NAMALWA (cell line): ENCODE measurements around the gene CDC14B.
"Not testable (repeated sequence)": the region's sequence is repeated elsewhere in the genome, so short reads cannot be mapped to it uniquely, and the experiment has no call there.

Source experiments
- DNase-seq: peaks from one replicate; pipeline ENCODE4 v3.0.0-alpha.2; 2015; ENCODE audit warnings: low spot score

The CDC14B gene

DNA sequence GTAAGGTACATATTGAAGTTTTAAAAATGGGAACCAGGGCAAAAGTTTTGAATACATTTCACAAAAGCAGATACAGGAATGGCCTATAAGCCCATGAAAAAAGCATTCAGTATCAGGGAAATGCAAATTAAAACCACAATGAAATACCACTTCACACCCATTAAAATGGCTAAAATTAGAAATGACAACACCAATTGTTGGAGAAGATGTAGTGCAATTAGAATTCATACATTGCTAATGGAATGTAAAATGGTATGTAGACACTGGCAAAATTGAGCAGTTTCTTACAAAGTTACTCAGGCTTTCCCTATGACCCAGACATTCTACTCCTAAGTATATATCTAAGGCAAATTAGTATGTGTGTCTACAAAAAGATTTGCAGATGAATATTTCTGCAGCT lies 34.2 kb downstream of the CDC14B start:
- DNase-seq = no peak

DNA sequence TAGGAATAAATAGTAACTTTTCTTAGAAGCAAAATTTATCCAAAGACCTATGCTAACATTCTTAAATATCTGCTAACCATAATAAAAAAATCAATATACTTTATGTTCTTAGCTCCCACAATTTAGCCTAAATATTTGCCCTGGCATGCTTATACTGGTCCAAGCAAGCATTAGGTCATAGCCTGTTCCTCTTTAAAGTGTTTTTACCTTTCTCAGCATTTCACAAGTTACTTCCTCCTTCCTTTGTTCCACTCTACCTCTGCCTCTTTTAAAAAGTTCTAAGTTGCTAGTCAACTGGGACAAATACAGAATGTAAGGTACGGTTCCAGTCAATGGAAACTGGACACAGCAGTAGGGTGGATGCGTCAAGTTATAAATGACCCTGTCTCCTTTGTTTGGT lies 37.4 kb downstream of the CDC14B start:
- DNase-seq = not testable (repeated sequence)

DNA sequence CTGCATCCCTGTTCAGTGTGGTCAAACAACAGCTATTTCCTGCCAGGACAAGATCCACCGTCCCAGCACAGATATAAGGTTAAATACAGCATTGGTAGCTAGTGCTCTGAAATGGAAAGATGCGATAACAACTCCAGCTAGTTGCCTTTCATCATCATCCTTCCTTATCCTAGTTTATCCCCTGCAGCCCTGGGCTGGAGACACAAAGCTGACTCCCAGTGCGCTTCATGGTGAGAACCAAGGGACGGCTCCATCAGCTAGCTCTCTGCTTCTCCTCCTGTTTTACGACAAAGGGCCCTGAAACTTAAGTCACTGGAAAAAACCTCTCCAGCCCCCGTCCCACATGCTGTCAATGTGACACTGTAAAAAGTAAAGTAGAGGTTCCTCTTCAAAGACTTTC lies 37.9 kb downstream of the CDC14B start:
- no peak for DNase-seq

DNA sequence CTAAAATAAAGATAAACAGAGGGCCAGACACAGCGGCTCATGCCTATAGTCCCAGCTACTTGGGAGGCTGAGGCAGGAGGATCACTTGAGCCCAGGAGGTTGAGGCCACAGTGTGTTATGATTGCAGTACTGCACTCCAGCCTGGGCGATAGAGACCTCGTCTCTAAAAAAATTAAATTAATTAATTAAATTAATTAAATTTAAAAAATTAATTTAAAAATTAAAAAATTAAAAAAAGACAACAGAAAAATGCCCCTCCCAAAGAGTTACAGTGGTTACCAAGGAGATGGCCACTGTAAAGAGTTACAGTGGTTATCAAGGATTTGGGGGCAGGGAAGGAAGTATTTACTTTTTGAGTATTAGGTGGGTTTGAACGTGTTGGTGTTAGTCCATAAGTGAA lies 38.3 kb downstream of the CDC14B start:
- no peak for DNase-seq

DNA sequence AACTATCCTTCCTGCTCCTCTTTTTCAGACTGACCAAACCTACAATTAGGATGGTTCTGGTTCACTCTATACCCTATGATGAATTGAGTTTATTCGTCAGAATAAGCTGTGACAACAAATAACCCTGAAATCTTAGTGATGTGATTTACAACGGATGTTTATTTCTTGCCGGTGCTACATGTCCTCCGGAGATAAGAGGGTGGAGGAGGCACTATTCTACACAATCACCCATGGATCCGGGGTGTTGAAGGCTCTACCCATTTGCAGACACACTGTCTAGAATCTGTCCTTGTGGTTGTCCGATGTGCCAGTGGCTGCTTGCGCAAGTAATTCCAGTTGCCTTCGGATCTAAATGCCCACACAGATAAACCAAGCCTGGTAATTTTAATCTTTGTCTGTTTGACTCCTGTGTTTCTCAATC lies 44.7 kb downstream of the CDC14B start:
- DNase-seq = no peak

DNA sequence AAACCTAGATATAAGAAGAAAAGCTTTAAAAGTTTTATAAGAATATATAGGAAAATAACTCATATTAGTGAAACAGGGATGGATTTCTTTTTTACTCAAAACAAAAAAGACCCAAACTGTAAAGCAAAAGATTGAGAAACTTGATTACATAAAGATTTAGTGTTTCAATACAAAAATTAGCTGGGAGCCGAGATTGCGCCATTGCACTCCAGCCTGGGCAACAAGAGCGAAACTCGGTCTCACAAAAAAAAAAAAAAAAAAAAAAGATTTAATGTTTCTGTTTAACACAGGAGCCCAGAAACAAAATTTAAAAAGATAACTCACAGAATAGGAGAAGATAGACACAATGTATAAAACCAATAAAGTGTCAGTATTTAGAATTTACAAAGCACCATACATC lies 45.2 kb downstream of the CDC14B start:
- no peak for DNase-seq

DNA sequence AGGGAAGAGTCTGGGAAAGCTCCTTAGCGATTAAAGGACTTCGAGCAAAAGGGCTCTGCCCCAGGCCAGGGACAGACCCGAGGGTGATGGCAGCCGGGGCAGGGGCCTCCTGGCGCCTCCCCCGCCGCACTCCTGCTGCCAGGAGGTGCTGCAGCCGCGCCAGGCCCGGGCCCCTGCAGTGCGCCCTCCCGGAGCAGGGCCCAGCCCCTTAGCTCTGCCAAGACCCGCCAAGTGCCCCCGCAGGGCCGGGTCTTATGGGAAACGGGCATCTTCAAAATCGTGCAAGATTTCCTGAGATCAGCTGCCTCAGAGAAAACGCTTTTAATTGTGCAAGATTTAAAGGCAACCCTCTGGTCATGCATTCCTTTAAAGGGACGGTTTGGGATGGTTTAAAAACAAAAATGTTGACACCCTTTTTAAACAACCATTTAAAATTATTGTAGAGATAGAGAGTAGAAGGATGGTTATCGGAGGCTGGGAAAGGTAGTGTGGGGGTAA lies 52.4 kb downstream of the CDC14B start:
- DNase-seq = no peak

DNA sequence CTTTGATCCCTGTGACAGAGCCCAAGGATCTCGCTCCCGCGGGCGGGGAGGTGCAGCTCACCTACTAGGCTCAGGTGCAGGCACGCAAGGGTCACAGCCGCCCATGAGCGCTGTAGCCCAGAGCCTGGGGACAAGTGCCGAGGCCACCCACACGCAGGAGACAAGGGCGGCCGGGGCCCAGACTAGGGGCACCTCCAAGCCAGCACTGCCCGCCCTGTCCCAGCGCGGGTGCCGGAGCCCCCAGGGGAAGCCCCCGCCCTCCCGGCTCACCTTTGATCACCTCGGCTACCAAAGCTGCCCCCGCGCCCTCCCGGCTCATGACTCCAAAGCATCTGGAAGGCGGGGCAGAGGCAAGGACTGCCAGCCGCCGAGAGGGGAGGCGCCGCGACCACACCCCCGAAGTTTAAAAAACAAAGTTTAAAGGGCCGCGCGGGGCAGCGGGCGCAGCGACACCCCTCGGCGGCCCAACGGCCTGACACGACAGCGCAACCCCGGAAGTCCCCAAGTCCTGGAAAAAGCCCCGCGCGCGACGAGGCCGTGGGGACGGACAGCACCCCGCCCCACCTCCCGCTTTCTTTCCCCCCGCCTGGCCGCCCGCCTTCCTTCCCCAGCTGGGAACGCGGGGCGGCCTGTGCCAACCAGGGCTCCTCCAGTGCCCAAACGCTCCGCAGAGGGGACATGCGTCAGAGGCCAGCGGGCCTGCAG lies 53.0 kb downstream of the CDC14B start:
- DNase-seq = peak; percentile 80

DNA sequence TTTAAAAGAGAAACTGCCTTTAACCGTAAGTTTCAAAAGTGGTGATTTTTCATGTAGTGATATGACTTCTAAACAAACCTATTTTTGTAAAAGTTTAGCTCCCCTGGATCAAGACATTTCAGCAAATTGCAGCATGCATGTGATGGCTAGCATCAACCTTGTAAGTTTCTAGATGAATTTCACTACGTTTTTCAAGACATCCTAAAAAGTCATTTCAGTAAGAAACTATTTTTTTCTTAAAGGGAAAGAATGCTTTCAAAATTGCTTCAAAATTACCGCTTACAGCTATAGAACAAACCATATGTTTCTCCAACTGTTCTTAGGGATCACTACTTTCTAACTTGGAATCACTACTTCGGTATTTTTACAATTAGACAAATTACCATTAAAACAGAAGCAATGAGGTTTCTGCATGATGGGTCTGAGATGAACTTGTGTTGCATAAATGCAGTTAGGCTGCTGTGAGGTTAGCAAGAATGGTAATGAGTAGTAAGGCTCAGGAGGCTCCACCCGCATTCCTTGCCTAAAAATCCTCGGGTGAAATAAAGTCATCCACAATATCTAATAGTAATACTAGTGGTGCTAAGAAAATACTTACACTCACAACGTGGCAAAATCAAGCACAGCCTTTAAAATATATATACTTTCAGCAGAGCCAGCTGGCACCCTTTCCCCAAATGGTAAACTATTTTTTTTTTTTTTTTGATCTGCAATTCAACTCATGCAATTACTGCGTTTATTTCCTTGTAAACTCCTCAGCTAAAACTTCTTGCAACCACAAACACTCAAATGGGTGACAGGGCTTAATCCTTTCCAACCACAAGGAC lies 53.8 kb downstream of the CDC14B start:
- DNase-seq = no peak

DNA sequence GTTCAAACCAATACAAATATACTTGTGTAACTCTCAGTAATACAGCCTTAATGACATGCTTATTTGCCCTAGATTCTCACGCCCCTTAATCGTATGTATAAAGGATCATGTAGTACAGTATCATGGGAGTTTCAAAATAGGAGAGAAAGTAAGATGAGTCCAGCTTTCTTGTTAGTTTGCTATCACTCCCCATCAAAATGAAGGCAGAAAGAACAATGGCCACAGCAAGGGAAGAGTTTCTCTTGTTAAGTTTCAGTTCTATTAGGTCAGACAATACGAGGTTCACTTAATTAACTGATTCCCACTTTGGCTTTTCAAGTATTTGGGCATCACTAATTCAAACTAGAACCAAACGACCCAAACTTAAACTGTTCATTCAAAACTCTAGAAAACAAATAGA lies 55.4 kb downstream of the CDC14B start:
- DNase-seq = no peak

DNA sequence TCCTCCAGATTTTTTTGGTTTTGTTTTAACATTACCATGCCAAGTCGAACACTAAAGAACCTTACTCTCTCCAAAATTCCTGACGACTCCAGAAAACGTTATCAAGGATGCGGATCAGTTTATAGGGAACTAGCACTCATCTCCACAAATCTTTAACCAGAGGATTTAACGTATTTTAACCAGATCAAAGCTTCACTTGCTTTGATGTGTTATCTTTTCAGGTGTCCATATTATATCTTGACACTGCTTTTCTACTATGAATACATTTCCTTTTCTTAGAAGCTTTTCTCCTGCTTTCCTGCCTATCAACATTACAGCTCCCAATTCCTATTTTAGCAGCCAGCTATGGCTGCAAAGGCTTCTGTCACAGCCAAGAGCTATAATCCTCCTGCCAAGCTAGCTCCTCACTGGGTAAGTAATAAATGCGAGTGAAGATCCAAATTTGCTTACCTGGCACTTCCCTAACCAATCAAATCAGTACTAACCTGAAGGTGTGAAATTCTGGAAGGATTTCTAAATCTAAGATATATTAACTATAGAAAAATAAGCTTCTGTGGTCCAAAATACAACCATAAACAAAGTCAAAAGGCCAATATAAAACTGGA lies 60.2 kb downstream of the CDC14B start:
- DNase-seq = no peak

DNA sequence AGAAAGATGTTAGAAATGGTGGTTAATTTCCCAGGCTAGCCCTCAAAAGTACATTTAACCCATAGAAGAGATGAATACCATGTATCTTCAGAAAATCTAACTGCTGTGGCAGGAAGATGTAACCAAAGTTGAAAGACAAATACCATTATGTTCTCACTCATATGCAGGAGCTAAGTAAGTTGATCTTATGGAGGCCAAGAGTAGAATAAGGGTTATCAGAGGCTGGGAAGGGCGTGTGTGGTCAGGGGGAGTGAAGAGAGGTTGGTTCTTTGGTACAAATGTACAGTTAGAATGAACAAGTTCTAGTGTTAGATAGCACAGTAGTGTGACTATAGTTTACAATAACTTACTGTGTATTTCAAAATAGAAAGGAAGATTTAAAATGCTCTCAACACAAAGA lies 61.7 kb downstream of the CDC14B start:
- no peak for DNase-seq

DNA sequence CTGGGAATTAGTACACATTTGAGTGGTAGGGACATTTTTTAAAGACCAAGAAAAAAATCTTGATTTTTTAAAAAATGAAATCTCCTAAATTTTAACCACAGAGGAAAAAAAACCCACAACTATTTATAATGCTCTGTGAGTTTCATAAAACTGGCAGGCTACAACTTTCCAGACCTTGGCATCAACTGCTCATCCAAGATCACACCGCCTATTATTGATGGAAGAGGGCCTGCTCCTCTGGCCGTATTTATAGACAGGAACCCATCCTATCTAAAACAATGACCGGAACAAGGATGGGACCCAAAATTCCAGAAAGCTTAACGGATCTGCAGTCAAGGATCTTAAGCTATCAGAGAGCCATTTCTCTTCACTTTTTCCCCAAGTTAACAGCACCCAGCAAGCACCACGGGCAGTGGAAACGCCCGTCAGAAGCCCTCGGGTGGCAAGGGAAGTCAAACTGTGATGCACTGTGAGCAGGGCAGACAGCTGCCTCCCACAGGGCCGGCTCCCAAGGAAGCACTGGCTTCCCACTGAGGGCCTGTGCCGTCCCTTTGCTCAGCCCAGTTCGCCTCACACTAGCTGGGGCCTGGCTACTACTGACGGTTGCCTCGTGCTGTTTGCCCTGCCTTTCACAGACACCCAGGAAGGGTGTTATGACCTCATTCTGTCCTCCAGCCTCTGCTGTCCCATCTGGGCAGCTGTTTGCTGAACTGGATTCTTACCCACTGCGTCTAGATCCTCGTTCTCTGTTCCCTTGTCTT lies 62.8 kb downstream of the CDC14B start:
- no peak for DNase-seq

DNA sequence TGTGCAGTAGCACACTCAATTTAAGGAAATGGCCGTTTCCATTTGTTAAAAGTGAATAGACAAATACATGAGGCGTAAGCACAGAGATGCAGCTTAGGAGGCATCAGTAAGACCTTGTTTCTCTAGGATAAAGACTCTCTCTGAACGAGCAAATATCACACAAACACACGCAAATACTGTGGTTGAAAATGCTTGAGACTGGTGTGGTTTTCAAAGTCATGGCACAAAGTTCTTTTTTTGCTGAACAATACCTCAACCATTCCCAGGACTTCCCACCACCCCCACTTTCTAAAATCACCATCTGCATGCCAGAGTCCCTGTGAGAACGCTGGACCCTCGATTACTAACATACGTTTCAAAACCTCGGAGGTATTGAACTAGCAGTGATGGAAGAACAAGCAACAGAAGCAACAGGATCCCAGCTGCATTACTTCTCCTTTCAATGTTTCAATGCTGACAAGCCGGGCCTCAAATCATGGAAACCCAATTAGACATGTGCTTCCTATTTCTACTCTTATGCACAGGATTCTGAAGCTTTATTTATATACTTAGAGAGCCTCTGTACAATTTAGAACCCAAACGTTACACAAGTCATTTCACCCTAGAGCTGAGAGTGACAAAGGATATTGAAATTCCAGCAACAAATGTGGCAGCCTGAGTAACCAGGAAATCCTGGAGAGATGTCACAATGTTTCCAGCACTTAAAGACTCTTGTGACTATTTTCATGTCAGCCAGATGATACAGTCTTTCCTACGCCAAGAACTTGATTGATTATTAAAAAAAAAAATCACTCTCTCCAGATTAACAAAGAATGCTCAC lies 63.9 kb downstream of the CDC14B start:
- DNase-seq = no peak

DNA sequence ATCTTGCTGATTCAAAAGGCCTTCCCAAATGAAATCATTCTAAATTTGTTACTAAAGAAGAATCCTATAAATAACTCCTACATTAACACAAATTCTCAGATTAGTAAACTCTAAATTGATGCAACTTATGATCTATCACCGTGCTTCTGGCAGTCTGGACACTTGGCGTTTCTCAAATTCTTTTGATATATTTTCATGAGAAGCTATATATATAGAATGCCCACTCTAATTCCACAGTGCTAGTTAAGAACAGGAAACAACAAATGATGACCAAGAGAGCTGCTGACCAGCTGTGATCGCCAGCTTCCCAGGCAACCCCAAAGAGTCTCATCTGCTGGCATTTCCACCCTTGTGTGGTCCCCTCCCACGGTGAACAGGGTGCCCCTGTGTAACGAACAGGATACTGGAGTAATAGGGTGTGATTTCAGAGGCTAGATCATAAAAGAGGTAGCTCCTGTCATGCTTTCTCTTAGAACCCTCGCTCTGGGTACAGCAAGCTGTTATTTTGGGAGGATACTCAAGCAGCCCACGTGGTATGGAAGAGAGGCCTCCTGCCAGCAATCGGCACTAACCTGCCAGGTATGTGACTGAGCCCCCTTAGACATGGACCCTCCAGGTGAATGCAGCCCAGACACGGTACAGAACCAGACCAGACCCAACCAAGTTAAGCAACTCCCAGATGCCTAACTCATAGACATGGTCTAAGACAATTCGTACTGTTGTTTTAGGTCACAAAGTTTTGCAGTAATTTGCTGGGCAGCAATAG lies 64.7 kb downstream of the CDC14B start:
- no peak for DNase-seq

DNA sequence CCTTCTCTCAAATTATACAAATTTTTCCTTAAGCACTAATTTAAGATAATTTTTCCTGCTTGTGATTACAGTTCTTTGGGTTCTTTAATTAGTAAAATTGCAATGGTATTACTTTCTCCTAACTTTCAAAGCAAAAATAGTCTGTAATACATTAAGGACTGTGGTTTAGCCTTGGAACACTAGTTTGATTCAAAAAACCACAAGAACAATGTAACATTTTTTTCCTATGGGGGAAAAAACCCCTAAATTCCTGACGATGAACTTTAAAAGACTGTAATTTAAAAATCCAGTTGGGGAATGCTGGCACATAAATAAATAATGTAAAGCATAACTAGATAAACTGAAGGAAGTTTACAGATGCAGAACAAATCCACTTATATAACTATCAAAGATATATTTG lies 65.3 kb downstream of the CDC14B start:
- DNase-seq = no peak

DNA sequence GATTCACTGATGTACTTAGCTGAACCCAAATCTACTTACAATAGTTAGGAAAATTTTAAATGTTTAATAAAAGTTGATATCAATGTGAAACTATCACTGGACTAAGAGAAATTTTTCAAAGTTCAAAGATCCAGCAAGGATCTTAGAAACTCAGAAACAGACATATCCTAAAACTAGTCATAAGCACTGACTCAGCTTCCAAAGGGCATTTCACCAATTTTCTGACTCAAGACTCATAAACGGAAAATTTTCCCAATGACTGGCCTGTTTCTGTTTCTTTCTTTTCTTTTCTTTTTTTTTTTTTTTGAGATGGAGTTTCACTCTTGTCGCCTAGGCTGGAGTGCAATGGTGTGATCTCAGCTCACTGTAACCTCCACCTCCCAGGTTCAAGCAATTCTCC lies 66.6 kb downstream of the CDC14B start:
- no peak for DNase-seq

DNA sequence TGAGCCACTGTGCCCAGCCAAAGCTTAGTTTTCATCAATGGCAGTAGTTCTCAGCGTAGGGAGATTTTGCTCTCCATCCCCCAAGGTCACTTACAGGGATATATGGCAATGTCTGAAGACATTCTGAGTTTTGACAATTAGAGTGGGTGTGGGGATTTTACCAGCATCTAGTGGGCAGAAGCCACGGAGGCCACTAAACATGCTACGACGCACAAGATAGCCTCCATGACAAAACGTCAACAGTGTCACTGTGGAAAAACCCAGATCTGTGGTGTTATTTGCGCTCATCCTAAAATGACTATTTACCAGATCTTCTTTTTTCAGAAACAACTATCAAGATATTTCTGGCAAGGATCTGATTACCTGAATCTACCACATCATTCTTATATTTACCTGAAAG lies 68.2 kb downstream of the CDC14B start:
- no peak for DNase-seq

DNA sequence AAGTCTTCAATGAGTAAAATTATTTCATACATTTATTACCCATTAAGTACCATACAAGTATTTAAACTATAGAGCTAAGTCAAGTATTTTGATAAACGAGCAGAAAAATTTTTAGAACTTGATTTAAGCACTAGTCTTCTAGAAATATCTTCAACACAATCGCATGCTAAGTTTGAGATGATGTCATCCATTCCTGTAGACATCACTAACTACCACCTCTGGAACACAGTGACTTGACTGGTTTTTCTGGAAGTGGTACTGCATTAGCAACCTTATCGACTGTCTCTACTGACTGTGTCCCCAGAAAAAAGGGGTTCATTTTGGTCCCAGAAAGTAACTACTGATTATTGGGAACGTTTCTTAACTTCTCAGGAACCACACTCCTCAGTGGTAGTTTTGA lies 69.0 kb downstream of the CDC14B start:
- DNase-seq = no peak

DNA sequence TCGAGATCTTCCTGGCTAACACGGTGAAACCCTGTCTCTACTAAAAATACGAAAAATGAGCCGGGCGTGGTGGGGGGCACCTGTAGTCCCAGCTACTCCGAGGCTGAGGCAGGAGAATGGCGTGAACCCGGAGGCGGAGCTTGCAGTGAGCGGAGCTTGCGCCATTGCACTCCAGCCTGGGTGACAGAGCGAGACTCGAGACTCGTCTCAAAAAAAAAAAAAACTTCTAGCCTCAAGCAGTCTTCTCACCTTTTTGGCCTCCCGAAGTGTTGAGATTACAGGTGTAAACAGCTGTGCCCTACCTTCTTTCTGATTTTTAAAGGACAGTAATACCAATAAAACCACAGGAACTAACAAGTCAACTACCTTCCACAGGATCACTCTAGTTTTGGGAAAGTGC lies 76.5 kb downstream of the CDC14B start:
- not testable (repeated sequence) for DNase-seq

DNA sequence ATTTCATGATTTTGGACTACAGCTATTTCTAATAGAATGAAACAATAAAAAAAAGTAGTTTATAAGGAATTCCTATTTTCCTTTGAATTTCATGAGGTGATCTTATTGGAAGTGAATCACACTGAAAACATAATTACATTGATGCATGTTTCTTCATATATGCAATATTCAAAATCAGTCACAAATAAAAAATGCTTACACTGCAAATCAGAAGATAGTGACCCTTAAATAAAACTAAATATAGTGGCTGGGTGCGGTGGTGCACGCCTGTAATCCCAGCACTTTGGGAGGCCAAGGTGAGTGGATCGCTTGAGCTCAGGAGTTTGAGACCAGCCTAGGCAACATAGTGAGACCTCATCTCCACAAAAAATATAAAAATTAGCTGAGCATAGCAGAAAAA lies 79.5 kb downstream of the CDC14B start:
- DNase-seq = no peak
